Esophagus muscularis mucosa (tissue), 4 donors: ENCODE results near the gene FAT1. TPM values are rescaled to one million over a fixed set of nuclear protein-coding genes. Genes with fewer than 3 reads are reported as not detected.

Experiments used
- DNase-seq: peaks from one replicate; pipeline ENCODE4 v3.0.0-alpha.2; 2017; ENCODE audit errors: extremely low spot score
- H3K27ac ChIP-seq, 4 donors: fragments of 200-600 bp; sonication (generic); replicated peaks in 1 of 4; 1 replicate in 3 of 4; 2 replicates in 1 of 4; pipeline ENCODE4 v1.5.1; 2016 to 2019; ENCODE audit warnings: mild to moderate bottlenecking in 1 of 4
- H3K27me3 ChIP-seq, 4 donors: fragments of 200-600 bp; sonication (generic); one replicate each; pipeline versions ENCODE4 v1.5.1 to v1.6.0; 2016 to 2019
- H3K36me3 ChIP-seq, 4 donors: fragments of 200-600 bp; sonication (generic); one replicate each; pipeline ENCODE4 v1.5.1; 2016 to 2019
- H3K4me1 ChIP-seq, 4 donors: fragments of 200-600 bp; sonication (generic); one replicate each; pipeline ENCODE4 v1.5.1; 2016 to 2019
- H3K4me3 ChIP-seq, 4 donors: fragments of 200-600 bp; sonication (generic); 1 replicate in 2 of 4; 2 replicates in 2 of 4; pipeline ENCODE4 v1.5.1; 2016 to 2019; ENCODE audit warnings: mild to moderate bottlenecking in 4 of 4, moderate library complexity in 1 of 4
- H3K9me3 ChIP-seq, 4 donors: fragments of 200-600 bp; sonication (generic); 1 replicate in 3 of 4; 2 replicates in 1 of 4; pipeline ENCODE4 v1.5.1; 2016 to 2019
- EP300 ChIP-seq: sonication (generic); formaldehyde crosslinking; IDR thresholded peaks from one replicate; pipeline ENCODE4 v1.6.1; 2017; ENCODE audit warnings: antibody characterized with exemption
- POLR2A ChIP-seq: fragments of 450-650 bp; IDR thresholded peaks from one replicate; pipeline ENCODE4 v1.6.1; 2017; ENCODE audit warnings: antibody characterized with exemption, moderate library complexity, mild to moderate bottlenecking, low read depth
- POLR2AphosphoS5 ChIP-seq, 2 donors: sonication (generic); formaldehyde crosslinking; IDR thresholded peaks; one replicate each; pipeline ENCODE4 v1.6.1; 2017; ENCODE audit warnings: antibody characterized with exemption in 2 of 2
- WGBS: methylation state at CpG from one replicate; pipeline ENCODE4 v1.1.5; 2018; 5-methylcytosine and 5-hydroxymethylcytosine counted together
- intact Hi-C: fragments of 100-400 bp; cut with DNase I; formaldehyde crosslinking; loops from one replicate; pipeline ENCODE4 v1.15.1; 2023
- total RNA-seq, 4 donors: library from RNA; depleted of rRNA; stranded (reverse); fragments of >200 nt; gene quantifications; one replicate each; pipeline versions ENCODE4 v1.1.0 to v1.2.1, GENCODE V29; 2016
- TF ChIP-seq, protein P1 (sequence below), 3 experiments: fragments of 200-600 bp in 2 of 3; fragments of 450-650 bp in 1 of 3; sonication (generic) in 2 of 3; IDR thresholded peaks; one replicate each; pipeline ENCODE4 v1.5.1; 2017 to 2019; ENCODE audit warnings: antibody characterized with exemption in 3 of 3, mild to moderate bottlenecking in 2 of 3, moderate library complexity in 1 of 3

Gene FAT1
- total RNA-seq, 4 donors from 2014 or later = 145 to 244 (median 200) TPM

DNA sequence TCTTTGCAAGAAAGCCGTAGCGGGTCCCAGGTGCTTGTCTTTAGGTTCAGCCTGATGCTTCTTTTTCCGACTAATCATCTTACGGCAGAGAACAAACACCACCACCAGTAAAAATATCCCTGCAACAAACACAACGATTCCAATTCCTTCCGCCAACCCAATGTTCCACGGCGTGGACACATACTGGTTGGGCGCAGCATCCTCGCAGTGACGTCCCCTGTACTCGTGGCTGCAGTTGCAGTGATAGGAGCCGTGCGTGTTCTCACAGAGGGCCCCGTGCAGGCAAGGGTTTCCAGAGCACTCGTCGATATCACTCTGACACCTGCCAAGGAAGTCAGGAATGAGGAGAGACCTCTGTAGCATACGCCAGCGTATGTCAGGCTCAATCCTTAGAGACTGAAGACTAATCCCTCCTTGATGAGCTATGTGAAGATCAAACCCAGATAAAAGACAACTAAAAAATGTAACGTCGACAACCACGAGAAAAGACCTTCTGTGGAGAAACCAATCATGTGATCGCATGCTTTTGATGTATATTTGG is 126.7 kb downstream of the FAT1 start:
- 92% methylated on average over 23 of the region's 23 CpGs for WGBS
- Histone ChIP-seq H3K4me3 (no peak overlapping the region), H3K36me3 (peaks cover 51 to 96% (median 81%) of the 10 kb centered on the region in 4 donors), H3K9me3 (no peaks in the 10 kb centered on the region), H3K4me1 (no peaks in the 10 kb centered on the region), H3K27ac (no peak overlapping the region), H3K27me3 (no peaks in the 10 kb centered on the region)
- TF ChIP-seq EP300 = no peak
- no peak for TF ChIP-seq POLR2A
- TF ChIP-seq, protein P1, sequence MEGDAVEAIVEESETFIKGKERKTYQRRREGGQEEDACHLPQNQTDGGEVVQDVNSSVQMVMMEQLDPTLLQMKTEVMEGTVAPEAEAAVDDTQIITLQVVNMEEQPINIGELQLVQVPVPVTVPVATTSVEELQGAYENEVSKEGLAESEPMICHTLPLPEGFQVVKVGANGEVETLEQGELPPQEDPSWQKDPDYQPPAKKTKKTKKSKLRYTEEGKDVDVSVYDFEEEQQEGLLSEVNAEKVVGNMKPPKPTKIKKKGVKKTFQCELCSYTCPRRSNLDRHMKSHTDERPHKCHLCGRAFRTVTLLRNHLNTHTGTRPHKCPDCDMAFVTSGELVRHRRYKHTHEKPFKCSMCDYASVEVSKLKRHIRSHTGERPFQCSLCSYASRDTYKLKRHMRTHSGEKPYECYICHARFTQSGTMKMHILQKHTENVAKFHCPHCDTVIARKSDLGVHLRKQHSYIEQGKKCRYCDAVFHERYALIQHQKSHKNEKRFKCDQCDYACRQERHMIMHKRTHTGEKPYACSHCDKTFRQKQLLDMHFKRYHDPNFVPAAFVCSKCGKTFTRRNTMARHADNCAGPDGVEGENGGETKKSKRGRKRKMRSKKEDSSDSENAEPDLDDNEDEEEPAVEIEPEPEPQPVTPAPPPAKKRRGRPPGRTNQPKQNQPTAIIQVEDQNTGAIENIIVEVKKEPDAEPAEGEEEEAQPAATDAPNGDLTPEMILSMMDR (IDR thresholded peaks at IDR 0.05) = no peak
- no peak for TF ChIP-seq POLR2AphosphoS5 (IDR thresholded peaks at IDR 0.05)
- DNase-seq = peak; percentile 70
- intact Hi-C loops = no loop called here

DNA sequence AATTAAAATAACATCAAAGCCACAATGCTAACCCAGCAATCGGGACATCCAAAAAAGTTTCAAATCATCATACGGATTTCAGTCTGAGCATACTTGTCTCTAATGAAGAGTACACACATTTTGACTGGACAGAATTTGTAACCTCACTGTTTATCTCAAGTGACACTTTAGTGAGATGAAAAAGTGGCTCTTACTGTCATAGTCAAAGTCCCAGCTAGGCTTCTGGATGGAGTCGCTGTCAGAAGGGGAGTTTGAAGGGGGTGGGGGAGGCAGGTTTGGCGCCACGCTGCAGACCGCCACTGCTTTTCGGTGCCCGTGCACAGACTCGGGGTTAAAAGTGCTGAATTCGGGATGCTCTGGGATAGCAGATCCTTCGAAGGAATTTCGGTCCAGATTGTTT is 127.3 kb downstream of the FAT1 start:
- Histone ChIP-seq H3K36me3 (peaks cover 51 to 91% (median 79%) of the 10 kb centered on the region in 4 donors), H3K9me3 (no peaks in the 10 kb centered on the region), H3K4me1 (no peaks in the 10 kb centered on the region), H3K27ac (no peak overlapping the region), H3K4me3 (no peak overlapping the region), H3K27me3 (no peaks in the 10 kb centered on the region)
- intact Hi-C loops = no loop called here
- peak; percentile 42 for DNase-seq
- WGBS = 85% methylated on average over 12 of the region's 12 CpGs
- TF ChIP-seq, protein P1 (IDR thresholded peaks at IDR 0.05) = no peak

DNA sequence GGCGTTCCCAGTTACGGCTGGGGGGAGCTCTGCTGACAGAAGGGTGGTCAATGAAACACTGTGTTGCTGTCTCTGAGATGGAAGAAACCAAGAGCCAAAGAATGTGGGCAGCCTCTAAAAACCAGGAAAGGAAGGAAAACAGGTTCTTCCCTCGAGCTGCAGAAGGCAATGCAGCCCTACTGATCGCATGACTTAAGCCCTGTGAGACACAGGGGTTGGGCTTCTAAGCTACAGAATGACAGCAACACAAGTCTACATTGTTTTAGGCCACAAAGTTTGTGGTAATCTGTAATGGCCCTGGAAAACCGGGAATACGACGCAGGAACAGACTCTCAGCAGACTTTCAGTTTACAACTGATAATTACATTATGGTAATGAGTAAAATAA is 130.1 kb downstream of the FAT1 start:
- no peaks in the 10 kb centered on the region for H3K9me3 ChIP-seq
- H3K4me1 ChIP-seq = no peaks in the 10 kb centered on the region
- intact Hi-C loops = no loop called here
- peaks cover 41 to 81% (median 60%) of the 10 kb centered on the region in 4 donors for H3K36me3 ChIP-seq
- peak; percentile 1 for DNase-seq
- H3K4me3 ChIP-seq = no peak overlapping the region
- TF ChIP-seq EP300 (no peak), POLR2AphosphoS5 (IDR thresholded peaks at IDR 0.05) (no peak), POLR2A (no peak)
- TF ChIP-seq, protein P1 (IDR thresholded peaks at IDR 0.05) = no peak
- 93% methylated on average over 7 of the region's 7 CpGs for WGBS
- H3K27ac ChIP-seq = no peak overlapping the region
- no peaks in the 10 kb centered on the region for H3K27me3 ChIP-seq

DNA sequence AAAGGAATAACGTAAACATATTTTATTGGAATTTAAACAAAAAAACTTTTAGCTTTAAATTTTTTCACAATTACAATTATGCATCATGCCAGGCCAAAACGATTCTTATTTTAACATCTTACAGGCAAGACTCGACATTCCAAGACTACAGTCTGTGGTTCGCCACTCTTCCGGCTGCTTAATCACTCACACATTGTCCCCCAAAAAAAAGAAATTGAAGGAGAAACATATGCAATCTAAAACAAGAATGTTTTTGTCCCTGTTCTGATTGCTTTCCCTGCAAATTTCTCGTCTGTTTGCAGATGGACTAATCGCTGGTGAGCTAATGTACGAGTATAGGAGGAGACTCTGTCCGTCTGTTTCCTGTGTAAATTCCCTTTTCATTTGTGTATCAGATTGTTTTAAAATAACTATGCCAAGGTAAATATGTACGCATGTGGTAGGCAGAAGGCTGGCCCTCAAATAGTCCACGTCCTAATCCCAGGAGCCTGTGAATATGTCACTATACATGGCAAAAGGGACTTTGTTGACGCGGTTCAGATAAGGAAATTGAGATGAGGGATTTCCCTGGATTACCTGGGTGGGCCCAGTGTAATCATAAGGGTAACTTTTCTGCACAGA is 130.6 kb downstream of the FAT1 start:
- Histone ChIP-seq H3K4me3 (no peak overlapping the region), H3K27me3 (no peaks in the 10 kb centered on the region), H3K27ac (no peak overlapping the region), H3K9me3 (no peaks in the 10 kb centered on the region), H3K36me3 (peaks cover 46 to 81% (median 62%) of the 10 kb centered on the region in 4 donors), H3K4me1 (no peaks in the 10 kb centered on the region)
- intact Hi-C loops = no loop called here
- WGBS = 92% methylated on average over 13 of the region's 13 CpGs
- no peak for TF ChIP-seq POLR2AphosphoS5 (IDR thresholded peaks at IDR 0.05)
- TF ChIP-seq EP300 = no peak
- TF ChIP-seq POLR2A = no peak
- TF ChIP-seq, protein P1 (IDR thresholded peaks at IDR 0.05) = no peak
- peak; percentile 39 for DNase-seq

DNA sequence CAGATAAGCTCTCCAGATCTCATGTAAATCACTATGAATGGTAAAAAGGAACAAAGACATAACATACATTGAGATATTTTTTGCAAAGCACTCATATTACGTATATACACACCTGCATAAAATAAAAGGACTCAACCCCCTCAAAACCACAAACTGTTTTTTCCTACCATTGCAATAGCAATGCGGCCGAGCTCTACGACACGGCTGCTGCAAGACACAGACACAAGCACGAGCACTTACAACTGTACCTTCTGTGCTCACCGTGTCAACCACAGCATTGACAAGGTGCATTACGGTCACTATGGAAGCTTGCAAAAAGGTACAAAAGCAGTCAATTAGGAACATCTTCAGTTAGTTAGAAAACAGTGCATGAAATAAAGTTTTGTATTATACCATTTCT is 131.2 kb downstream of the FAT1 start:
- no peaks in the 10 kb centered on the region for H3K4me1 ChIP-seq
- peaks cover 46 to 75% (median 59%) of the 10 kb centered on the region in 4 donors for H3K36me3 ChIP-seq
- no peaks in the 10 kb centered on the region for H3K27me3 ChIP-seq
- 91% methylated on average over 8 of the region's 8 CpGs for WGBS
- DNase-seq = peak; percentile 47
- intact Hi-C loops = no loop called here
- no peak overlapping the region for H3K4me3 ChIP-seq
- H3K9me3 ChIP-seq = no peaks in the 10 kb centered on the region
- TF ChIP-seq POLR2A (no peak), EP300 (no peak), POLR2AphosphoS5 (IDR thresholded peaks at IDR 0.05) (no peak)
- TF ChIP-seq, protein P1 (IDR thresholded peaks at IDR 0.05) = no peak
- no peak overlapping the region for H3K27ac ChIP-seq
